NCI-H1436 treated with DMSO at 0.1 percent for 48 hours (cell line): ENCODE data around the gene MRTFB.

Experiments
- DNase-seq: peaks from one replicate; lab custom pipeline; 2025; lab: John Stamatoyannopoulos, UW

Gene MRTFB

DNA sequence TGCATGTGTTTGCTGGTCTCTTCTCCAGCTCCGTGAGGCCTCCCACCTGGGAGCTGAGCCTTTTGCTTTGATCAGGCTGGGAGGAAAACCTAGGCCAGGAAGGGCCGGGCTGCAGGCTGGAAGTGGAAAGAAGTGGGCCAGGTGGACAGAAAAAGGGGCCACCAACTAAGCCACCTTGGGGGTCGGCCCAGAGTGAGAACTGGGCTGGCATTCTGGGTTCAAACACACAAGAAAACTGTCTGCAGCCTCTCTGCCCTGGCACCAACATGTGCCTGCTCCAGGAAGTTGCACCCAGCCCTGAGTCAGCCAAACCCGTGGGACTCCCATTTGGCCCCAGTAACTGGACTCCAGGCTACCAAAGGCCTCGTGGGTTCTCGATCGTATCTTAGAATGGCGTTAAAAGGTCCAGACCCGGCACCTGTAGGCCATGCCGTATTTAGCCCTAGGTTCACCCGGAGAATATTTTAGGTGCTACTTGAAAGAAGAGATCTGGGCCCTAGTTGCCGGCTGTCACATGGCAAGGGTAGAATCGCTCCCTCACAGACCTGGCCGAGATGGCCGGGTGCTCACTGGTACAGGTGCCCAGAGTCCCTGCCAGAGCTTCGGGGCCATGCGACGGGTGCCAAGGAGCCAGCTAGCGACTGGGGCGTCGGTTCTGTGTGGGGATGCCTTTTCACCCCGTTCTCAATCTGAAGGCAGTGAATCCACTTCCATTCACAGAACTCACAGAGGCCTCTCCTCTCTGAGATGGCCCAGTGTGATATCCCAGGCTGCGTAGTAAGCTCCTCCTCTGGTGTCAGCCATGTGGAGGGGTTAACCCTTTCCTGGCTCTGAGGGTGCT, 236.6 kb downstream of the MRTFB start:
- DNase-seq = no peak

DNA sequence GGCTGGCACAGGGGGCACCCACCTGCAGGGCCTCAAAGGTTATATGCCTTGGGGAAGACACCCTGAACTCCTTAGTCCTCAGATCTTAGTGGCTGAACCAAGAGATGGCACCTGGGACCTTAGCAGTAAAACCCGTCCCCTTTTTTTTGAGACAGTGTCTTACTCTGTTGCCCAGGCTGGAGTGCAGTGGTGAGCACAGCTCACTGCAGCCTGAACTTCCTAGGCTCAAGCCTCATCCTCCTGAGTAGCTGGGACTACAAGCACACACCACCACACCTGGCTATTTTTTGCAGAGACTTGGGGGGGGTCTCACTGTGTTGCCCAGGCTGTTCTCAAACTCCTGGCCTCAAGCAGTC, 237.2 kb downstream of the MRTFB start:
- DNase-seq = no peak

DNA sequence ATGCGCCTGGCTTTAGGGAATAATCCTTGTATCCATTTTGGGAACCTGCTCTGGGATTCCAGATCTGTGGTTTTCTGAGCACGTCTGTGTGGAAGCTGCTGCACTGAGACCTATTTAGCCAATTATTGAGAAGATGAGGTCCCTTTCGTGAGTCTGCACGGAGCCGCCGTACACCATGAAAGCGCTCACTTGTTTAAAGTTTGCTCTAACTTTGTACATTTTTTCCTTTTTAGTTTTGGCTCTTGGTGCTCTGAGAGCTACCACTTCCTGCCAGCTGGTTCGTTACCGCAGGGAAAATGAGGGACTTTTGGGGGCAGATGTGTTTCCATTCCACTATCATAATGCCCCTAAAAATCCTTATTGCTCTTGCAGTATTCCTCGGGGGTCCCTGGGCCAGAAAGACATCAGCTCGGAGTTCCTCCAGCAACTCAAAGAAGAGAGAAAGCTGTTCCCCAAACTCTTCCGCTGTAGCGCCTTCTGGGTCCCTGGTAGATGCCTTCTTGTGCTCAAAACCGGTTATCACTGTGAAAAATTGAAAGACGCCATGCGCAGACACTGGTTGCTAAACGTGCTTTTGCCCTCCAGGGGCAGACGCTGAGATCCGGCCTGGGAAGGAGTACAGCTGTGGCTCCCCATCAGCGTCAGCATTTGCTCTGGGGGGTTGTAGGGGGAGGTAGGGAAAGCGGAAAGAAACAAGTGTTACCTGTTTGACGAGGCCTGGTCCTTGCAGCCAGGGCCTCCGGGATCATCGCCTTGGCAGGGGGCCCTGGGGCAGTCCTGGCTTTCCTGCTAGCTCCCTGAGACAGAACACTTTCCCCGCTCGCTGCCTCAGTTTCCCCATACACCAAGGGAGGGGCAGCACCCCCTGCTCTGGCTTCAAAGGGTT, 238.1 kb downstream of the MRTFB start:
- no peak for DNase-seq

DNA sequence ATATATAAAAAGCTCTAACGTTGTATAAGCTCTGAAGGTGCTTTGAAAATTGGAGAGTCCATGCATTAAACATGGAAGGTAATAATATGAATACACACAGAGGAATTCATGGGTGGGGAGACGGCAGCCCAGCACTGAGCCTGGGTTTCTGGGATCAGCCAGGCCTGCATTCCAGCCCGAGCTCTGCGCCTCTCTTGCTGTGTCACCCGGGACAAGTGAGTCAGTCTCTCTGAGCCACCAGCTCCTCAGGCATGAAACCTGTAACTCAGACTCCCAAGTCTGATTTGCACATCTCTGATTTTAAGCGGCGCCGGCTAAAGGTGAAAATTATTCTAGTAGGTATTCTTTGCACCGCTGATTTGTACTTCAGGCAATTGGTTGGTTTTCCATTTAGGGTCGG, 238.8 kb downstream of the MRTFB start:
- no peak for DNase-seq

DNA sequence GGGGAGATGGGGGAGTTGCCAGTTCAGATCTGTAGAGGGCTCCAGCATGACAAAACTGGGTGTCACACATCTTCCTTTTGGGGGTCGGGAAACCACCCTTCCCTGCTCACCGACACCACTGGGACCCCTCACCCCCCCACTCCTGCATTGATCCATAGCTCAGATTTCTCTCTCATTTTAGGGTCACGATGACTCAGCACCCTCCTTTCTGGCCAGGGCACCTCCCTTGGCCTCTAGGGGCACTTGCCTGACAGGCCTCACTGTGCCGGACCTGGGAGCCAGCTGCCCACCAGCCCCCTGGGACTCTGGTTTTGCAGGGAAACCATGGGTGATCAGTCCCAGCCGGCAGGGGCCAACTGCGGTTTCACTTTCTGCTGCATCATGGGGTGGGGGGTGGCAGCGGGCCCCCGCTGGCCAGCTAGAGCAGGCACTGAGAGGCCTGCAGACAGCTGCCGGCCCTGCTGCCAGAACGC, 239.4 kb downstream of the MRTFB start:
- DNase-seq = no peak

DNA sequence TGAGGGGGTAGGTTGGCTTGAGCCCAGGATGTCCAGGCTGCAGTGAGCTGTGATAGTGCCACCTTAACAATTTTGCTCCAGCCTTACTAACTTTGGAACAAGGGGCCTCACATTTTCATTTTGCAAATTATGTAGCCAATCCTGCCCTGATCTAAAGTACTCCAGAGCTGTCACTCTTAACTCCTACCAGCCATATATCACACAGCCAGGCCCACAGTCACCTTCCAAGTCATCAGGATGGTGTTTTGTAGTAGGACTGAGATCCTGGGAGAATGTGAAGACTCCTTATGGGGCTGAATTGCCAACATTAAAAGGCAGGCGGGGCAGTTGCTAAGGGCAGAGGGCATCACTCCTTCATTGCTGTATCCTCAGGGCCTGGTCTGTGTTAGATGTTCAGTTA, 243.0 kb downstream of the MRTFB start:
- DNase-seq = no peak

DNA sequence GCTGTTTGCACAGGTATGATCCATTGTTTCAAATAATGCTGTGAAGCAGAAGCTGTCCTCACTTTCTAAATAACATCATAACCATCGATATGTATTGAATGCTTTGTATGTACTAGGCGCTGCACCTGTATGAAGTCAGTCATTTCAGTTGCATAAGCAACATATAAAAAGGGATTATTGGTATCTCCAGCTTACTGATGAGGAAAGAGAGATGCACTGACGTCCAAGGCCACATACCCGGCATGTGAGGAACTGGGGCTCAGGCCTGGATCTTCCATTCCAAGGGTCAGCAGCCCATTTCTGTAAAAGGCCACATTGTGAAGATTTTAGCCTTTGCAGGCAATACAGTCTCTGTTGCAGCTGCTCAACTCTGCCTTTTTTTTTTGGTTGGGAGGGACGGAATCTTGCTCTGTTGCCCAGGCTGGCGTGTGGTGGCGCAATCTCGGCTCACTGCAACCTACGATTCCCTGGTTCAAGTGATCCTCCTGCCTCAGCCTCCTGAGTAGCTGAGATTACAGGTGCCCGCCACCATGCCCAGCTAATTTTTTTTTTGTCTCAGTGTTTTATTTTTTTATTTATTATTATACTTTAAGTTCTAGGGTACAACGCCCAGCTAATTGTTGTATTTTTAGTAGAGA, 244.7 kb downstream of the MRTFB start:
- no peak for DNase-seq
